Measurements from ENCODE around the gene P2RX6.

- TF ChIP-seq CTCF (optimal IDR thresholded peaks at IDR 0.05 in 1 of 3, IDR thresholded peaks at IDR 0.05 in 1 of 3, conservative IDR thresholded peaks at IDR 0.05 in 1 of 3; ENCODE audit: extremely low read depth in 1 of 3, insufficient read depth in 2 of 3, low read length in 3 of 3) (peak; percentile 55 to 60 (median 59)), EZH2 (IDR thresholded peaks at IDR 0.05; ENCODE audit: low read length) (no peak)
These were observed 33.0 kb upstream of the P2RX6 start, which contains the start of gene LZTR1 for GRCh38 chr22:20981787-20982562.
